D721Med (cell line): ENCODE results near the gene GPR107.

Source experiments
- DNase-seq: peaks from one replicate; pipeline ENCODE4 v3.0.0; 2011; ENCODE audit warnings: low spot score; ENCODE audit not compliant: insufficient read length
- FAIRE-seq: peaks from 2 replicates; lab custom pipeline; 2011; peaks lifted over from hg19 to GRCh38; lab: Jason Lieb, UNC
- CTCF ChIP-seq: IDR thresholded peaks from 2 replicates; pipeline ENCODE4 v1.5.1; 2012; ENCODE audit warnings: mild to moderate bottlenecking, control low read depth; ENCODE audit not compliant: insufficient read depth; ENCODE audit errors: missing control alignments

The GPR107 gene

GRCh38 chr9:130023144-130023787, 30.4 kb upstream of the GPR107 start:
- TF ChIP-seq CTCF = no peak
- FAIRE-seq (no peak), DNase-seq (no peak)

- DNase-seq (no peak), FAIRE-seq (no peak)
- no peak for TF ChIP-seq CTCF
Measured at GRCh38 chr9:130023994-130024596, 29.6 kb upstream of the GPR107 start.

GRCh38 chr9:130024597-130024994, 29.1 kb upstream of the GPR107 start:
- TF ChIP-seq CTCF = no peak
- FAIRE-seq (no peak), DNase-seq (no peak)

GRCh38 chr9:130026583-130027340, 26.9 kb upstream of the GPR107 start:
- no peak for TF ChIP-seq CTCF
- no peak for DNase-seq
- no peak for FAIRE-seq

- FAIRE-seq (no peak), DNase-seq (no peak)
- no peak for TF ChIP-seq CTCF
Measured at GRCh38 chr9:130027533-130028365, 26.0 kb upstream of the GPR107 start.

GRCh38 chr9:130028493-130029222, 25.0 kb upstream of the GPR107 start:
- DNase-seq (no peak), FAIRE-seq (no peak)
- no peak for TF ChIP-seq CTCF
